Measurements from ENCODE around the gene MGAM2.

Gene MGAM2

DNA sequence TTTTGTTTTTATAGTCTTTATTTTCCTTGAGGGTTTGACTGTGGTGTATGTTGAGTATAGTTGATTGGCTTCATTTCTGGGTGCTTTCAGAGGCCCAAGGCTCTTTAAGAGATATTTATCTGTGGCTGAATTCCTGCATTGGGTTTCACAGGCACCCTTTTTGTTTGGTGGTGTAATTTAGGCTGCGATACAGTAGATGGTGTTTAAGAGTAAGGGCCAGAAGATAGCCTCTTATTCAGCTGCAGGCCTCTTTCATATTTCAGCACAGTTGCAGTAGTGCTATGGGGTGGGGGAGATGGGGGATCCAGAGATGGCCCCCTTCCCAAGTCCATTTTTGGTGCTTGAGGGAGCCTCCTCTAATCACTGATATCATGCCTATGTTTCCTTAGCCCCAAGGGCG, 69.7 kb downstream of the MGAM2 start:
- DNase-seq = no peak

DNA sequence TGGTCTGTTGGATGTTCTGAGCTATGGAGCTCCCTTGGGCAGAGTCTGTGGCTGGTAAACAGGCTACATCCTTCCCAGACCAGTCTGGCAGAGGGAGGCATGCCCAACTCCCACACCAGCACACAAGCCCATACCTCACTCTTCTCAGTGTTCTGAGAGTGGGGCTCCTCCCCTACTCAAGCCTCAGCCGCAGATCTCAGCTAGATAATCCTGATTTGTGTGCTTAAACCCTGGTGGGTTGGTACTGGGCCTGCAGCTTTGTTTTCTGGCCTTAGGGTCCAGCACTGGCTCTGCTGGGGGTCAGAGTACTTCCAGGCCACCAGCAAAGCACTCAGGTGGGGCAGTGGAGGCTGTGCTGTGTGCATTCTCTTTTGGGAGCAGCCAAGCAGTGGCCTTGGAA, 70.4 kb downstream of the MGAM2 start:
- DNase-seq = no peak

- DNase-seq = no peak
Observed at GRCh38 chr7:142185069-142185468, 73.6 kb downstream of the MGAM2 start.

DNA sequence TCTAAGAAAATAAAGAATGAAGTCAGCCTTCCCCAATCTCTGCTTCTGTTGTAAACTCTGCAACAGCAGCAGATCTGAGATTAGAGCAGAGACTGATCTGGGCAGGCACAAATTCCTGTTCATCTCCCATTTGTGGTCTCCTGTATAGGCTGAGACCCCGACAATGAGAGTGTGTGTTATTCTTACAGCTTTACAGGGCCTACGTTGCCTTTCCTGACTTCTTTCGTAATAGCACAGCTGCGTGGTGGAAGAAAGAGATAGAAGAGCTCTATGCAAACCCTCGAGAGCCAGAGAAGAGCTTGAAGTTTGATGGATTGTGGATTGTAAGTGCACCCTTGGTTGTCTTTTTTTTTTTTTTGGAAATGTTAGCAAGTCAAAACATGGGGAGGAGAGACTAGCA, 74.3 kb downstream of the MGAM2 start:
- DNase-seq = no peak

DNA sequence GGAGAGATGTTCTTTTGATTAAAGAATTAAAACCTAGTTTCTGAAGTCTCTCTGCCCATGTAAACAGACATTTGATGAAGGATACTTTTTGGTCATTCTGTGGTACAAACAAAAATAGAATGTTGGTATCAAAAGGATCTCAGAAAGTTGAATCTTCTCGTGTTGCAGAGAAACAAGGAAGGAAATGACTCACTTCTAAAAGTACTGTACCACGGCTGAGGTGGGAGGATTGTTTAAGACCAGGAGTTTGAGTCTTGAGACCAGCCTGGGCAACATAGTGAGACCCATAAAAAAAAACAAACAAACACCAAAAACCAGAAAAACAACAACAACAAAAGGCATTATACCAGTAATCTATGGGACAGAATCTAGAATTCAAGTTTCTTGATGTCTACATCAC, 76.6 kb downstream of the MGAM2 start:
- DNase-seq = no peak

GRCh38 chr7:142188846-142189245, 77.3 kb downstream of the MGAM2 start:
- DNase-seq = no peak

DNA sequence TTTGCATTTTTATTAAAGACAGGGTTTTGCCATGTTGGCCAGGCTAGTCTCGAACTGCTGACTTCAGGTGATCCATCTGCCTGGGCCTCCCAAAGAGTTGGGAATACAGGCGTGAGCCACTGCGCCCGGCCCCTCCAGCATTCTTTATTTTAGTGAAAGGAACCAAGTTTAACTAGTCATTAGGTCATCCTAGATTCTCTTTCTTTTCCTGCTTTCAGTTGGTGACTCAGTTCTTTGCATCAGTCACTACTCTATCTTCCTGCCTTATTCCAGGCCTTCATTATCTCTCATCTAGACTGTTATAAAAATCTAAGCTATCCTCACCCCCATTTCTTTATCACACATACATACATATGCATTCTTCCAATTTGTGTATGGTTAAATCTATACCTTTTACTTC, 82.7 kb downstream of the MGAM2 start:
- DNase-seq = no peak

- DNase-seq = no peak
Observed at GRCh38 chr7:142196066-142196840, 84.7 kb downstream of the MGAM2 start.

DNA sequence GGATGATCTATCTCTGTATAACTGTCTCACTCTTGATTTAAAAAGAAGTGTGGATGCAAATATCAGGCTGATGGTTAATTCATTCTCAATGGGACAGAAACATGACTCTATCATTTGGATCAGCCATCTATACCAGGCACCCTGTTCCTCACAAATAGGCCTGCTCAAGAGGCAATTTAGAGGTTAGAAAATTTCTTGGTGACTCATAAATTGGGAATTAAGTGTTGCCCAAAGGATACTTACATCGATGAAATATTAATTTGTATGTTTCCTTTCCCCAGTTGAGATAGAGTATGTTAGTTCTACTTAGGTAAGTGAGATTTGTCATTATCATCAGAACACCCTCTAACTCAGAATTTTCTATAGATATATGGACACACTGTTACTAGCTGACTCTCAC, 88.7 kb downstream of the MGAM2 start:
- no peak for DNase-seq

DNA sequence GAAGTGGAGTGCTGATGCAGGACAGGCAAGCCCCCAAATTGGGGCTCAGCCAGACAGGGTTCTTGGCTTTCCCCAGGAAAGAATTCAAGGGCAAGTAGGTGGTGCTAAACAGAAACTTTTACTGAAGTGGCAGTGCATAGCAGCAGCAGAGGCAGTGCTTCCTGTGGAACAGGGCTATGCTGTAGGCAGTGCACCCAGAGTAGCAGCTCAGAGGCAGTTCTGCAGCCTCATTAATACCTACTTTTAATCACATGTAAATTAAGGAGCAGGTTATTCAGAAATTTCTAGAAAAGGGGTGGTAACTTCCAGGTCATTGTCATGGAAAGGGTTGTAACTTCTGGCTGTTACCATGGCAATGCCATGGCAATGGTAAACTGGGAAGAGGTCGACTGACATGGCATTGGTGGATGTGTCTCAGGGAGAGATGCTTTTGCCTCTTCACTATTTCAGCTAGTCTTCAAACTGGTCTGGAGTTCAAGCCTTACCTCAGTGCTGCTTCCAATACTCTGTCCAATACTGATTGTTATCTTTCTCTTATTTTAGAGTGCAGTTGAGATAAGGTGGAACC, 117.1 kb downstream of the MGAM2 start:
- no peak for DNase-seq

GRCh38 chr7:142231716-142232115, 120.2 kb downstream of the MGAM2 start:
- DNase-seq = no peak

DNA sequence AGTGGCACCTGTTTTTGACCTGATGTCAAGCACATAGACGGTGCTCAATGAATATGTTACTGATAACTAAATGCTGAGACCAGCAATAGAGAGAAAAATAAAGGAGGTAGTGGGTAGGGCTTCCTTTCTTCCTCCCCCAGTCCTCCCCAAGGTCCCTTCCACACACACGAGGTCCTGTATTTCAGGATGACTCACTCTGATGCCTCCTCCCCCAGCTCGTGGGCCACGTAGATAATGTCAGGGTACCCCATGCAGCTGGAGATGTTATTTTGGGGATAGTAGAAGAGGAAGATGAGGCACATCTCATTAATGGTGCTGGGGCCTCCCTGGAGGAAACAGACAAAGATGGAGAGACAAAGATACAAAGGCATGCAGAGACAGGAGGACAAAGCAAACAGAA, 129.0 kb downstream of the MGAM2 start:
- no peak for DNase-seq

DNA sequence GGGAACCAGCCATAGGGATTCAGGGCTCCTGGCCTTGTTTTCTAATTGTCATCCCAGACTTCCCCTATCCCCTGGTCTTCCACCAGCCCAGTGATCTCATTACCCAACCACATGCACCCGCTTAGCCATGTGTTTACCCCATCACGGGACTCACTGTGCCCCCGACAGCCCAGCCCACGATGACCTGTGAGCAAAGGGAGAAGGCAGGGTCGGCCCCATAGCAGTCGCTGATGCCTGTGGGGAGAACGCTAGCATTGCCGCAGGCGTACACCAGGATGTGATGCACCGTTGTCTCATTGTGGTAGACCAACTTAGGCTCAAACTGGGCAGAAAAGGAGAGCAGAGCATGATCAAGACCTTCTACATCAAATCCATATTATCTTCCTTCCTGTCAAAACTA, 132.3 kb downstream of the MGAM2 start:
- DNase-seq = no peak

DNA sequence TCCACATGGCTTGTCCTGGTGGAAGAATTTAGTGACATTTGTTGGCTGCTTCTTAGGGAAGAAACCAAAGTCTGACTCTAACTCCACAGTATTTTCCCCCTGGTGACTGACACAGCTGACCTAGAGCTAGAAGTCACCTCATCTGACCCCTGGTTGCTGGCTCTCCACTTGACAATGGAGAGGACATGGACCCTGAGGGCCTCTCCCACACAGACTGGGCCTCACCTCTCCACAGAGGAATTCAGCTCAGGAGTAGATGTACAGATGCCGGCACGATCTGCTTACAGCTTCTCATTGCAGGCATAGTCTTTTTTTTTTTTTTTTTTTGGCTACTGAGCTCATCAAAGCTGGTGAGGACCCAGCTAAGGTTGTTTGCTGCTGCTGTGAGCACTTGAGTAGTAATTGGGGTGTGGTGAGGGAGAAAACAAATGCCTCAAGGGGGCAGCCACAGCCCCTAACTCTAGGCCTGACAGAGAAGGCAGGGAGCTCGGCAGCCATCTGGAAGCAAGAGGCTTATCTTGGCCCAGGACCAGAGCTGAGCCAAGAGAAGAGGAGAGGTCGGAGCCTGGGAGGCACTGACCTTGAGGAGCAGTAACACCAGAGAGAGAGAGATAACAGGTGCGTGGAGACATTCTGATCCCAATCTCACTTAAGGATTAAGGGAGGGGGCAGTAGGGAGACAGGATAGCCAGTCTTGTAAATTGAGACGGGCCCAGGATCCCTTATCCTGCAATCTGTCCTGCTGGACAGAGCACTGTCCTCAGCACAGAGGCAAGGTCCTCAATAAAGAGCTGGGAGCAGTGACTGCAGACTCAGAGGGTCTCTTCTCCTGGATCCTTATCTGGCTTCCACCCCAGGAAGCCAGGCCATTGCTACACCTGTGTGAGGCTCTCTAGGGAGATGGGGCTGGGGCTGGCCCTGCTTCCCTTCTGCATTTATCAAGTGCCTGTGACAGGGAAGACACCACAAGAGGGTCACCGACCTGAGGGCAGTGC, 136.9 kb downstream of the MGAM2 start:
- no peak for DNase-seq

GRCh38 chr7:142249918-142250317, 138.4 kb downstream of the MGAM2 start:
- DNase-seq = no peak

DNA sequence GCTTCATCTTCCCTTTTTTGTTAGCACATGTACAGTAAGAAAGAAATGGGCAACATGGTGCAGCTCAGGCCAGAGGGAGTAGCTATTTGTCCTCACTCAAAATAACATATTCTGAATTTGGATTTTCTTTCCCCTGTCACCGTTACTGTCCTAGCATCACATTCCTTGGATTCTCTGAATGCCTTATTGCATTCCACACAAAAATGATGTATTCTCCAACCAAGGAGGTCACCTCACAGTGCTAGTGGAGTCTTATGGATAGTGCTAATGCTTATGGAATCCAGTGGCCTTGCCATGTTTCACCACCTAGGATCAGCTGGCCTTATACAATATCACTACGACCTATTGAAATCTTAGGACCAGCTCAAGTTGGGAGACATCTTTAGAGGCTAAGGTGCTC, 139.2 kb downstream of the MGAM2 start:
- no peak for DNase-seq

DNA sequence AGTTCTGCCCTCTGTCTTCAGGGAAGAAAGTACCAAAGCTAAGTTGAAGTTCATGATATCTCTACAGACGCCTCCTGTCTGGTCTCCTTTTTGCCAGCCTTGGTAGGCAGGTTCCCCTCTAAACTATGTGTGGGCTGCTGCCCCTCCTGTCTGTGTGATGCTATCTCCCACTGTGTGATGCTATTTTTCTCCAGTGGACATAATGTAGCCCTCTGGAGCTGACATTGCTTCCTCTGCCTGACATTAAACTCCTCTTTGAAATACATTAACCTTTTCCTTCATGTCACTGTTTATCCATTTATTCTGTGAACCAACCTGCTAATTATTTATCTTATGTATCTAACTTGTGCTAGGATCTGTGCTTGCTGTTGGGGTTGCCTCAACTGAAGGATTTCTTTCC, 146.4 kb downstream of the MGAM2 start, which contains the start of gene PRSS58:
Gene PRSS58 (minus strand): TSS at position 101 of the 400 bp plus-strand sequence. CDS start 351 bp downstream, outside the sequence.
- DNase-seq = no peak

DNA sequence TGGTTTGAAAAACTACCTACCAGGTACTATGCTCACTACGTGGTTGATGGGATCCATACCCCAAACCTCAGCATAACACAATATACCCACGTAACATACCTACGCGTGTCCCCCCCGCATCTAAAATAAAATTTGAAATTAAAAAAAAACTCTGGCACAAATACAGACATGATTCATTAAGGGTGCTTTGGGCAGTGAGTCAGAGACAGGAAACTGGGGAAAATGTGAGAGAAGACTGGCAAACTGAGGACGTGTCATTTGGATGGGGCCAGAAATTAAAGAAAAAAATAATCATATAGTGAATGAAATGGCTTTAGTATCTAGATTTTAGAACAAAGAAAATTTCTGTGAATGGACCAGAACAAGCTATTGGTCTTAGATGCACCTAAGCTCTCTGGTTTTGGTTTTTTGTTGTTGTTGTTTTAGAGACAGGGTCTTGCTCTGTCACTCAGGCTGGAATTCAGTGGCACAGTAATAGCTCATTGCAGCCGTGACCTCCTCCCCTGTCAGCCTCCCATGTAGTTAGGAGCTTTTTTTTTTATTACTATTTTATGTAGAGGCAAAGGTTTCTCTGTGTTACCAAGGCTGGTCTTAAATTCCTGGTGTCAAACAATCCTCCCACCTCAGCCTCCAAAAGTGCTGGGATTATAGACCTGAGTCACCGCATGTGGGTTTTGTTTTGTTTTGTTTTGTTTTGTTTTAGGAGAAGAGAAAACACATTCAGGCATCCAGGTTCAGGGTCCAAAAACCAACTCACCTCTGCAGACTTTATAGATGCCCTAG, 152.3 kb downstream of the MGAM2 start:
- DNase-seq = no peak

Measured in KG1 (cell line).